Left renal pelvis (tissue), 4 donors: ENCODE measurements around the gene IGBP1. TPM values are rescaled to one million over a fixed set of nuclear protein-coding genes. Genes with fewer than 3 reads are reported as not detected.
"Not testable (repeated sequence)": the region's sequence is repeated elsewhere in the genome, so short reads cannot be mapped to it uniquely, and the experiment has no call there.

Source experiments
- DNase-seq, 4 donors: peaks; one replicate each; pipeline ENCODE4 v3.0.0-alpha.2; 2013; ENCODE audit warnings: low read depth in 4 of 4, low spot score in 3 of 4
- polyA plus RNA-seq, 4 donors: library from polyadenylated mRNA; unstranded; fragments of 120-200 nt; gene quantifications; one replicate each; pipeline ENCODE4 v1.2.1, GENCODE V29; 2013; ENCODE audit not compliant: insufficient read length in 4 of 4

Gene IGBP1
- 100 to 1,000 TPM in 2 of 4 donors, 10 to 100 TPM in 2; 86.7 to 109 (median 98.2) TPM for polyA plus RNA-seq

DNA sequence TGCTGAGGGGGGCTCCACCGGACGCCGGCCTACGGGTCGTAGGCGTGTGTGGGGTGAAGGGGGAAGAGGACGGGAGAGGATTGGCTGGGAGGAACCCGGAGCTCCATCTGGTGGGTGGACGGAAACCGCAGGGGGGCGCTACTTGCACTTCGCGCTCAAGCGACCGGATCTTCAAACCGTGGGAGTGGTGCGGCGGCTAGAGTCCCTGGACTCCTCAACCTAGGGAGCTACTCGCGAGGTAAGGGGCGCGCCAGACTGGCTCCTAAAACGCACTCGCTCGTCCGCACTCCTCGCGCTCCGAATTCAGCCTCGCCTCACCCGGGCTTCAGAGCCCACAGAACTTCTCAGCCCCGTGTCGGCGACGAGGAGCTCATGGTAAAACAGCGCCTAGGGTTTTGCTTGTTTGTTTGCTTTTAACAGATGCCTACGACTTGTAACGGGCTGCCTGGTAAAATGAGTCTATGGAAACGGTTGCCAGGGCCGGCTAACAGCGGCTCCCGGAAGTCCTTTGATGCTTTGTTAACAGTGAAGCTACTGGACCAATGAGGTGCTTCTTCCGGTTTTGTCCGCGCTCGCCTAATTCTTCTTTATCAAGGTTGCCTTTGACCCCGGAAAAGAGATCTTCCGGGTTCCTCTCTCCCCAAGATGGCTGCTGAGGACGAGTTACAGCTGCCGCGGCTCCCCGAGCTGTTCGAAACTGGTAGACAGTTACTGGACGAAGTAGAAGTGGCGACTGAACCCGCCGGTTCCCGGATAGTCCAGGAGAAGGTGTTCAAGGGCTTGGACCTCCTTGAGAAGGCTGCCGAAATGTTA is at the start of gene IGBP1:
Gene IGBP1, plus strand, starts transcription at position 145 of the 813 bp plus-strand sequence. Its CDS starts 501 bp downstream, at position 646.
- DNase-seq, result peak; percentile 53 to 71 (median 70)

- no peak for DNase-seq
Measured at GRCh38 chrX:70084592-70085240, 48.5 kb upstream of the IGBP1 start.

DNA sequence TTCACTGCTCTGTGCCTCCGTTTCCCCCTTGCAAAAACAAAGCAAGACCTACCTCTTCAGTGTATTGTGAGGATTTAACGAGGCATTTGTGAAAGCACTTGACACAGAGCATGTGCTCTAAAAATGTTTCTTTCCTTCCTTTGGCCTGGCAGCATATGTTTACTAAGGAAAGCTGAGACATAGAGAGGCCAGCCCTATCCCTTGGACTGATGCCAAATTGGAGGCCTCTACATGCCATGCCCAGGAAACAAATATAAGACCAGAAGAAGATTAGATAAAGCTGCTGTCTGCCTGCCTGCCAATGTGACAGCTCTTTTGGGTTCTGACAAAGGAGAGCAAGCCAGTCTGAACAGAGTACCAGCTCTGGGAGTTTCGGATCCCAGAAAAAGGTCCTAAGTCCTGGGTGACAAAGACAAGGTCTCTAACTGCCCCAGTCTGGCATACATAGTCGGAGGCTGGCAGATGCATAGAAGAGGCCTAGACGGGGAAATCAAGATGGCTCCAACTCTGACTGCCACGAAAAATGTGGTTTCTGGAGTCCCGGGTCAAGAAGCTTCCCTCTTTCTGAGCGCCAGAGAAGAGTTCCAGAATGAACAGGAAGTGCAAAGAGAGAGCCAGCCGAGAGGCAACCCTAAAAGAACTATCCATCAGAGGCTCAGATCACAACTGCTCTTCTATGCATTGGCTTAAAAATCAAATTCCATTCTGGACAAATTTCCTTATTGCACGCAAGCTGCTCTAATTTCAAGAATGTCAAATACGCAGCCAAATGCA is 45.2 kb upstream of the IGBP1 start:
- no peak for DNase-seq

- no peak for DNase-seq
Measured at GRCh38 chrX:70088751-70089150, 44.5 kb upstream of the IGBP1 start.

DNA sequence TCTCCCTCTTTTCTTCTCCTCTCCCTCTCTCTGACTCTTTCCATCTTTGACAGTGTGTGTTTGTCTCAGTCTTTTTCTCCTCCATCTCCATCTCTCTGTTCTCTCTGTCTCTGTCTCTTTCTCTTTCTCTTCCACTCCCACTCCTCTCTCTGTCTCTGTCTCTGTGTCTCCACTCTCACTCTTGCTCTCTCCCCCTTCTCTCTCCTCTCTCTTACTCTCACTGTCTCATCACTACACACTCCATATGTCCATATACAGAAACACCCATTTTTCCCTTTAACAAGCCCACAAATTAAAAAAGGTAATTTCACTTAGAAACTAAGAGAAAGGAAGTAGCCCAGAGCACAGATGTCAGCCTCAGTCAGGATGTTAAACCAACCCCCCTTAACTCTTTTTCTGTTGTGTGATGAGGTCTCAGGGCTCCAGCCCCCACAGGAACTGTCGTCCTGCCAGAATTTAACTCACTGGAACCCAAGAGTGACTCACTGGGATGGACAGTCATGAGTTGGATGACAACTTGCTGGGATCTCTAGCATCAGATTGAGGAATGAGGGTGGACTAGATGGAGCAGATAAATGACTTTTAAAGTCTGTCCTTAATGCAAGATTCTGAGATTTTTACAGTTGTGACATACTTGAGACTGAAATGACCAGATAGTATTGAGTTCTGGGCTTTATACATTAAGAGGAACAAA is 43.5 kb upstream of the IGBP1 start:
- DNase-seq, result no peak

GRCh38 chrX:70092247-70092646 is 41.0 kb upstream of the IGBP1 start:
- DNase-seq, result no peak

DNA sequence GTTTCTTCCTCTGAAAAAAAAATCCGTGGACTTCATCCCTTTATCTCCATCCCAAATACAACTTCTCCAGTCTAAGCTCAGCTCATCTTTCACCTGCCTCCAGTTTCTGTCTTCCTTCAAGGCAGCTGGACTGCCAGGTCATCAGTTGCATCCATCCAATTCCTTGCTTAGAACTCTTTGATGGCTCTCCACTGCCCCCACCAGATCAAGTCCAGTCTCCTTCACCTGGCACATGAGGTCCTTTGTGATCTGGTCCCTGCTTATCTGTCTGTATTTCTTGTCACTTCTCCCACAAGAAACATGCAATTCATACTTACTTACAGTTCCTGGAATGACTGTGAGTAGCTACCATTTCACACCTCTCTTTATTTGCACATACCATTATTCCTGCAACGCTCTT is 37.2 kb upstream of the IGBP1 start:
- DNase-seq, result no peak

DNA sequence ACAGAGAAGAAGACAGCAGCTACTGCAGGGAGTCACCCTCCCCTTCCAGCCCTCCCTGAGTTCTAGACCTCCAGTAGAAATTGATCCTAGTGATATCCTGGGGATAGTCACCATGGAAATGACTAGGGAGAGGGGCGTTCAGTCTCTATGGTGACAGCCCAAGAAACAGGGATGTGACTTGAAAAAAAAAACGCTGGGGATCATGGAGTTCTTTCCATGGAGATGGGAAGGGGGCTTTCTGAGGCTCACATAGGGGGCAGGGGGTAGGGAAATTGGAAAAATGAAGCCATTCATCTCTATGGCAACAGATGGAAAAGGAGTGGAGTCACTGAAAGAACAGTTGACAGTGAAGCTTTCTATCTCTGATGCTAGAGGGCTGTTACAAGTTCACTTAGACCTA is 28.0 kb upstream of the IGBP1 start:
- no peak for DNase-seq

DNA sequence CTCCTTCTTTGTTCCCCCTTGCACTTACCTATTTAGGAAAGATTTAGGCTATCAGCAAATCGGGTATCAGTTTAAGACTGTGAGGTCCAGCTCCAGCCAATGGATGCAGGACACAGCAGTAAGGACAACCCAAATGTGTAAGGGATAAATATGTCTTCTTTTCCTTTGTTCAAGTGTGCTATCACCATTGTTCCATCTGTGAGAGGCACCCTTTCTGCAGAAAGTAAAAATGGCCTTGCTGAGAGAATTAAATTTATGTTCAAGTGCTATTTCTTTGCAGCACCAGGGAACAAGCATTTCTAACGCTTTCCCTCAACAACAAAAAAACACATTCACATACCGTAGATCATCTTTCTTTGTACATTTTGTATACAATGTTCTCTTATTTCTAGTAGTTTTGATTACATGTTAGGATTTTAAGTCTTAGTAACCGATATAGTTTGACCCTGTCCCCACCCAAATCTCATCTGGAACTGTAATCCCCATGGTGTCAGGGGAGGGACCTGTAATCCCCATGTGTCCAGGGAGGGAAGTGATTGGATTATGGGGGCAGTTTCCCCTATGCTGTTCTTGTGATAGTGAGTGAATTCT is 21.7 kb upstream of the IGBP1 start:
- DNase-seq, result not testable (repeated sequence)

DNA sequence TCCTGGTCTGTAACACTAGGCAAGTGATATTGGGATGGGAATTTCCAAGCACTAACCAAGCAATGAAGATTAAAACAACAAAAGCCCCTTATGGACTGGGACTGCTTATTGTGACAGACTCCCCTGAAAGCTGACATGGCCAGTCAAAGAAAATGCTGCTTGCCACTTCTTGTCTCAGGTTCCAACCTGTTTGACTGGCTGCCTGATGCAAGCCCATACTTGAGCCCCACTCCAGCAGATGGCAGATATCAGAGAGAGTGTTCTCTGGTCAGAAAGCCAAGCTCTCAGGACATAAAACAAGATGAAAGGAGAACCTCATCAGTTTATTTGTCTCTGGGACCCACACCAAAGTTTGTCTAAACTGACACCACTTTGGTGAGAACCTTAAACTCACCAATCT is 15.5 kb upstream of the IGBP1 start:
- DNase-seq, result no peak

DNA sequence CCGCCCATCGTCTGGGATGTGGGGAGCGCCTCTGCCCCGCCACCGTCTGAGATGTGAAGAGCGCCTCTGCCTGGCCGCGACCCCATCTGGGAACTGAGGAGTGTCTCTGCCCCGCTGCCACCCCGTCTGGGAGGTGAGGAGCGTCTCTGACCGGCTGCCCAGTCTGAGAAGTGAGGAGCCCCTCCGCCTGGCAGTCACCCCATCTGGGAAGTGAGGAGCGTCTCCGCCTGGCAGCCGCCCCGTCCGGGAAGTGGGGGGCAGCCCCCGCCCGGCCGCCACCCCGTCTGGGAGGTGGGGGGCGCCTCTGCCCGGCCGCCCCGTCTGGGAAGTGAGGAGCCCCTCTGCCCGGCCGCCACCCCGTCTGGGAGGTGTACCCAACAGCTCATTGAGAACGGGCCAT is 10.2 kb upstream of the IGBP1 start:
- DNase-seq, result not testable (repeated sequence)

DNA sequence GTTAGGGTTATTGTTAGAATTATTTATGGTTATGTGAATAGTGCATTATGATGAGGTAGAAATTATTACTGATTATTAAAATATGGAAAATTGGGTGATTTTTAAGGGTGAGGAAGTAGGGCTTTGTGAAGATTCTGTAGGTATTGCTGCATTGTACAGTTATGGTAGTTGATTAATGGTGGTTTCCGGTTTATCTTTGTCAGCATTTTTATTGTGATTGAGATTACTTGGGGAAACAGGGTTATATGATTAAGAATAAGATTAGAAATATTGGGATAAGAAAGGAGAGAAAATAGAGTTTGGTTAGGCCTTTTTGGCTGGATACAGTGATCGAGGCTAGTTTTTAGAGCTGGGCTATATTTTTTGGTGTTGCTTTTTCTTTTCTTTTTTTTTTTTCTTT is 8.6 kb upstream of the IGBP1 start:
- DNase-seq, result no peak

DNA sequence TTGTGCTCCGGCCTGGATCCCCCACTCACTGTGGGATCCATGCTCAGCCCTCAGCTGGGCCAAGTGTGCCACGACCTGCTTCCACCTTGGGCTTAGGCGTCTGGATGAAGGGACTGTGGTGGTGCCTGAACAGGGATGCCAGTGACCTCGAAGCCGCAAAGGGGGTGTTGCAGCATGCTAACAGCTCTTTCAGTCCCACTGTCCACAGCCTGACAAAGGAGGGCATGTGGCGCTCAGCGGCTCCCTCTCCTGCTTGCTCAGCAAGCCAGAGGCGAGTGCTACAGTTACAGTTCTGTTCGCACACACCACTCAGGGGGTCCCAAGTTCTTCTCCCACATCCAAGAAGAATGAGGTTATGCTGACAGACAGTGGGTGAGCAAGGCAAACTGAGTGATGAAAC is 5.2 kb upstream of the IGBP1 start:
- DNase-seq, result no peak

DNA sequence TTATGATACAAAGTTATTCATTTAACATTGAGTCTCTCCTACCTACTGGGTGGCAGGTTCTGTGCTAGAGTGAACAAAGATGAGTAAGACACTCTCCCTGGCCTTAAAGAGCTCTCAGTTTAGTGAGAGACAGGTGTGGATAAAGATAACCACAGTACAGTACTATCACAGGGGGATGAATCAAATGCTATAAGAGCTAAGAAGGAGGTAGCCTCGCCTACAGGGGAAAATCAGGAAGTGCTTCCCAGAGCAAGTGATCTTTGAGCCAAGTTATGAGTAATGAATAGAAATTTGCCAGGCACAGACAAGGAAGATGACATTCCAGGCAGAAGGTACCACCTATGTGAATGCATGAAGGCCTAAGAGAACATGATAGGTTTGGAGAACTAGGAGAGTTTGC is 3.4 kb upstream of the IGBP1 start:
- DNase-seq, result no peak

GRCh38 chrX:70132224-70132623 is 1.0 kb upstream of the IGBP1 start:
- no peak for DNase-seq

DNA sequence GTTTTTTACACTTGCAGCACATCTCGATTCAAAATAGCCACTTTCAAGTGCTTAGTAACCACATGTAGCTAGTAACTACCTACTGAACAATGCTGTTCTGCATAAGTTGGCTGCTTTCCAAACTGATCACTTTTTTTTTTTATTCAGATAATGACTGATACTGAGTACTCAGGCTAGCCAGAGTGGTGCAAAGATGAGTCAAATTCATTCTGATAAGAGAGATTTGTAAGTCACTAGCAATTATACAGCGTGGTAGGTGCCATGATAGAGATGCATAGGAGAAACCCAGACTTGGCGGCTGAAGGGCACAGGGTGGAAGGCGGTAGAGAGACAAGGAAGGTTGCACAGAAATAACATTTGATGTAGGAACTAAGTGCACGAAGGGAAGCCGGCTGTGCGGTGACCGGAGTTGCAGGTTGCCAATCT is 357 bp upstream of the IGBP1 start:
- peak in 1 of 4 donors; percentile 0 for DNase-seq

DNA sequence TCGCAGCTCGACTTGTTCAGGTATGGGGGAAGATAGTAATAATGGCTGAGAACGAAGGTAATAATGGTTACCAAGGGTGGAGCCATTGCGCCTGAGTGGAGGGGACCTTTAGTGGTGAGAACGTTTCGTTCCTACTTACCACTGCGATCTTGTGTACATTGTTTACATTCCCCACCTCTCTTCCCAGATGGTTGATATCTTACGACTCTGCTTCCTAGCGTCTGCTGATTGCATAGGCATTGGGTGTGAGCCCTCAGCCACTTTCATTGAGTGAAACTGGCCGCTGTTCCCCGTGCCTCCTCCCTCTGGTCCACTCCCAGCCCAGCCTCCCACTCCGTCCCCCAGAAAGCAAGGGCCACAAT is 850 bp downstream of the IGBP1 start:
- peak in 1 of 4 donors; percentile 0 for DNase-seq

GRCh38 chrX:70138622-70139021 is 5.4 kb downstream of the IGBP1 start:
- DNase-seq, result no peak

DNA sequence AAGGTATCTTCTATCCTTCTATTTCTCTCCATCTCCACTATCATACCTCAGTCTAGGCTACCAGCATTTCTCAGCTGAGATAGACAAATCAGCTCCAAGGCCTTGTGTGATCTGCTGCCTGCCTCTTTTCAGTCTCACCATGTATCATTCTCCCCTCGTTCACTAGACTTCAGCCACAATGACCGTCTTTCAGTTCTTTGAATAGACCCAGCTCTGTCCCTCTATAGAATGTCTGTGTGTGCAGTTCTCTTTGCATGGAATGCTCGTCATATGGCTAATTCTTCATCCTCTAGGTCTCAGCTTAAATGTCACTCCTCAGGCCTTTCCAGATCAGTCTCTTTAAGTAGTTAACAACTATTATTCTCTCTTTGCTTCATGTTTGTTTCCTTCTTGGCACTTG is 6.5 kb downstream of the IGBP1 start:
- no peak for DNase-seq

DNA sequence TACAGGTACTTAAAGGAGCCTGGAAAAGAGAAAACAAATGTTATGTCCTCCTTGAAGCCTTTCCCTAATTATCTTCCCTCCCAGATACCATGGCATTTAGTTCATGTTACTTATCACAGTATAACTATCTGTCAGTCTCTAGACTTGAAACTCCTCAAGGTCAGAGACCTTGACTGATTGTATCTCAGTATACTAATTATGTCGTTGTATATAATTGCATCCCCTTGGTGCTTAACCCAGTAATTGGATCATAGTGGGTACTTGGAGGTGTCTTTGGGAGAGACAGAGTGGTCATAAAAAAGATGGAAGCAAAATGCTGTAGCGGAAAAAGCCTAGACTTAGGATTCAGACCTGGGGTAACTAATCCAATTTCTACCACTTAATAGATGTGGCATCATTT is 8.1 kb downstream of the IGBP1 start:
- DNase-seq, result no peak
